Measurements from ENCODE around the gene ZNF154.

DNA sequence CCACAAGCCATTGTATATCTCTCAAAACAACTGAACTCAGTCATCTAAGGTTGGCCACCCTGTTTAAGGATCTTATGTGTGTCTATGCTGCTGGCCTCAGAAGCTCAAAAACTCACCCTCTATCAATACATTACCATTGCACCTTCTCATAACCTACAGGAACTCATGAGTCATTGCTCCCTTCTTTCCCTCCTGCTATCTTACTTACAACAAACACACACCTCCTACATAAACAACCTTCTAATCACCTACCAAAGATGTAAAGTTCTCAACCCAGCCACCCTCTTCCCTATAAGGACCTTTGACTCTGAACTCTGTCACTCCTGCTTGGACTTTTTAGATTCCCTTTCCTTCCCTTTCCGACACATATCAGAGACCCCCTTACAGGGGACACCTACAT is 53.6 kb downstream of the ZNF154 start:
- TF ChIP-seq, protein P1, sequence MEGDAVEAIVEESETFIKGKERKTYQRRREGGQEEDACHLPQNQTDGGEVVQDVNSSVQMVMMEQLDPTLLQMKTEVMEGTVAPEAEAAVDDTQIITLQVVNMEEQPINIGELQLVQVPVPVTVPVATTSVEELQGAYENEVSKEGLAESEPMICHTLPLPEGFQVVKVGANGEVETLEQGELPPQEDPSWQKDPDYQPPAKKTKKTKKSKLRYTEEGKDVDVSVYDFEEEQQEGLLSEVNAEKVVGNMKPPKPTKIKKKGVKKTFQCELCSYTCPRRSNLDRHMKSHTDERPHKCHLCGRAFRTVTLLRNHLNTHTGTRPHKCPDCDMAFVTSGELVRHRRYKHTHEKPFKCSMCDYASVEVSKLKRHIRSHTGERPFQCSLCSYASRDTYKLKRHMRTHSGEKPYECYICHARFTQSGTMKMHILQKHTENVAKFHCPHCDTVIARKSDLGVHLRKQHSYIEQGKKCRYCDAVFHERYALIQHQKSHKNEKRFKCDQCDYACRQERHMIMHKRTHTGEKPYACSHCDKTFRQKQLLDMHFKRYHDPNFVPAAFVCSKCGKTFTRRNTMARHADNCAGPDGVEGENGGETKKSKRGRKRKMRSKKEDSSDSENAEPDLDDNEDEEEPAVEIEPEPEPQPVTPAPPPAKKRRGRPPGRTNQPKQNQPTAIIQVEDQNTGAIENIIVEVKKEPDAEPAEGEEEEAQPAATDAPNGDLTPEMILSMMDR (IDR thresholded peaks at IDR 0.05), result no peak
- TF ChIP-seq ZFX (IDR thresholded peaks at IDR 0.05; ENCODE audit: borderline replicate concordance), result no peak

Data from 22Rv1 (cell line).